K562 (cell line): ENCODE measurements around the gene ABHD8. TPM values are rescaled to one million over a fixed set of nuclear protein-coding genes. Genes with fewer than 3 reads are reported as not detected.
A peak's percentile ranks its signal among the peaks of the same experiment; 100 is the strongest.

Source experiments
- ELF2 ChIP-seq: fragments of 250-450 bp; sonication (Bioruptor Pico); IDR thresholded peaks from 2 replicates; pipeline ENCODE4 v1.5.0; 2021; ENCODE audit warnings: mild to moderate bottlenecking
- EZH2 ChIP-seq: IDR thresholded peaks from 2 replicates; pipeline ENCODE4 v1.6.1; 2012; ENCODE audit warnings: low read depth, mild to moderate bottlenecking, inconsistent platforms, low read length, borderline replicate concordance
- HDGF ChIP-seq: fragments of 450-650 bp; IDR thresholded peaks from 2 replicates; pipeline ENCODE4 v1.6.1; 2016
- KDM1A ChIP-seq, 2 experiments: fragments of 450-650 bp; IDR thresholded peaks; 2 replicates each; pipeline ENCODE4 v1.6.1; 2016; ENCODE audit warnings: mild to moderate bottlenecking in 2 of 2
- PTTG1 ChIP-seq: fragments of 450-650 bp; IDR thresholded peaks from 2 replicates; pipeline ENCODE4 v1.6.1; 2016; ENCODE audit warnings: low read depth, mild to moderate bottlenecking, missing genetic modification characterization, missing compliant biosample characterization
- RBM15 ChIP-seq: fragments of 200-400 bp; formaldehyde crosslinking; IDR thresholded peaks from 2 replicates; pipeline ENCODE4 v1.6.1; 2018; ENCODE audit warnings: mild to moderate bottlenecking, low read length, moderate library complexity; ENCODE audit not compliant: insufficient read depth
- SMARCE1 ChIP-seq: fragments of 450-650 bp; IDR thresholded peaks from 2 replicates; pipeline ENCODE4 v1.7.1; 2016; ENCODE audit warnings: mild to moderate bottlenecking
- SNRNP70 ChIP-seq: fragments of 200-400 bp; formaldehyde crosslinking; optimal IDR thresholded peaks from 2 replicates; pipeline ENCODE3; 2017; ENCODE audit warnings: low read depth, low read length
- U2AF2 ChIP-seq: fragments of 200-400 bp; formaldehyde crosslinking; optimal IDR thresholded peaks from 2 replicates; pipeline ENCODE3; 2017; ENCODE audit warnings: low read depth, mild to moderate bottlenecking, low read length
- YY1 ChIP-seq, 3 experiments: IDR thresholded peaks; 2 replicates each; pipeline ENCODE4 v1.6.1; 2011; ENCODE audit warnings: low read length in 2 of 3, mild to moderate bottlenecking in 2 of 3, moderate library complexity in 2 of 3, borderline replicate concordance in 1 of 3, control low read depth in 1 of 3, low read depth in 1 of 3; ENCODE audit not compliant: insufficient read depth in 3 of 3, insufficient replicate concordance in 2 of 3, control insufficient read depth in 1 of 3, insufficient read length in 1 of 3; ENCODE audit errors: extremely low read depth in 1 of 3
- ZFP1 ChIP-seq: fragments of 450-650 bp; formaldehyde crosslinking; IDR thresholded peaks from 2 replicates; pipeline ENCODE4 v1.4.0; 2020; ENCODE audit warnings: mild to moderate bottlenecking, mixed read lengths
- ZKSCAN8 ChIP-seq: fragments of 200-800 bp; sonication (Bioruptor generic); IDR thresholded peaks from 2 replicates; pipeline ENCODE4 v1.6.1; 2016; ENCODE audit warnings: missing genetic modification characterization, missing compliant biosample characterization
- ZNF143 ChIP-seq: sonication (generic); formaldehyde crosslinking; IDR thresholded peaks from 2 replicates; pipeline ENCODE4 v1.9.0; 2022; ENCODE audit warnings: mild to moderate bottlenecking, missing genetic modification reagents
- ZNF253 ChIP-seq: fragments of 250-450 bp; sonication (Bioruptor Pico); conservative IDR thresholded peaks from 2 replicates; pipeline ENCODE4 v1.6.1; 2021; ENCODE audit warnings: mild to moderate bottlenecking
- ZNF408 ChIP-seq: fragments of 250-450 bp; sonication (Bioruptor Pico); IDR thresholded peaks from 2 replicates; pipeline ENCODE4 v1.4.0; 2020; ENCODE audit warnings: low read depth, mild to moderate bottlenecking, moderate library complexity
- ZNF668 ChIP-seq: fragments of 250-450 bp; sonication (Bioruptor Pico); IDR thresholded peaks from 2 replicates; pipeline ENCODE4 v1.8.0; 2022; ENCODE audit warnings: mild to moderate bottlenecking, inconsistent platforms
- ZNF699 ChIP-seq: fragments of 250-450 bp; sonication (Bioruptor Pico); IDR thresholded peaks from 2 replicates; pipeline ENCODE4 v1.8.0; 2021; ENCODE audit warnings: mild to moderate bottlenecking, moderate library complexity; ENCODE audit not compliant: insufficient replicate concordance
- polyA plus RNA-seq, 8 experiments: library from polyadenylated mRNA; depleted of rRNA in 4 of 8; stranded (reverse) in 5 of 8; unstranded in 3 of 8; fragments of >200 nt; fragmentation: Nextera tagmentation in 2 of 8; fragmentation: Illumina TruSeq in 1 of 8; extraction: Ambion mirVana in 2 of 8; extraction: Trizol in 1 of 8; gene quantifications; 2 replicates each; pipeline versions ENCODE4 v1.2.1 to v1.2.3, GENCODE V29; 2011 to 2014; ENCODE audit warnings: inconsistent platforms in 1 of 8, missing spikeins in 1 of 8
- total RNA-seq, 7 experiments: library from RNA; depleted of rRNA in 6 of 7; stranded (reverse); fragments of >200 nt in 6 of 7; fragmentation: Illumina TruSeq in 2 of 7; extraction: Trizol in 2 of 7; gene quantifications; 2 replicates each; pipeline versions ENCODE4 v1.2.1 to v1.2.3, GENCODE V29; 2011 to 2021; ENCODE audit warnings: low replicate concordance in 1 of 7
- TF ChIP-seq, protein P1 (sequence below), 2 experiments: fragments of 250-450 bp in 1 of 2; fragments of 450-650 bp in 1 of 2; sonication (Bioruptor Pico) in 1 of 2; IDR thresholded peaks; 2 replicates each; pipeline versions ENCODE4 v1.6.1 to v1.8.0; 2016 to 2021; ENCODE audit warnings: mild to moderate bottlenecking in 2 of 2, moderate library complexity in 2 of 2, missing compliant biosample characterization in 1 of 2, missing genetic modification characterization in 1 of 2
- TF ChIP-seq, protein P2 (sequence below): IDR thresholded peaks from 2 replicates; pipeline ENCODE4 v1.6.1; 2011; ENCODE audit not compliant: insufficient read length; ENCODE audit errors: extremely low read depth
- TF ChIP-seq, protein P3 (sequence below): conservative IDR thresholded peaks from 2 replicates; pipeline ENCODE4 v1.6.1; 2011; ENCODE audit warnings: low read depth, mild to moderate bottlenecking, low read length; ENCODE audit not compliant: control insufficient read depth
- TF ChIP-seq, protein P4 (sequence below): sonication (generic); formaldehyde crosslinking; IDR thresholded peaks from 2 replicates; pipeline ENCODE4 v1.9.0; 2022; ENCODE audit warnings: mild to moderate bottlenecking, missing genetic modification reagents
- TF ChIP-seq, protein P5 (sequence below): fragments of 250-450 bp; sonication (Bioruptor Pico); IDR thresholded peaks from 2 replicates; pipeline ENCODE4 v1.8.0; 2021; ENCODE audit warnings: mild to moderate bottlenecking, moderate library complexity

ABHD8 gene
- total and polyA plus RNA-seq, 9 of the 15 experiments (the other 6 are each of a cell fraction or from before 2014, with no cell fraction given), result 0.04 to 6.6 (median 2.0) TPM; not detected in 1

DNA sequence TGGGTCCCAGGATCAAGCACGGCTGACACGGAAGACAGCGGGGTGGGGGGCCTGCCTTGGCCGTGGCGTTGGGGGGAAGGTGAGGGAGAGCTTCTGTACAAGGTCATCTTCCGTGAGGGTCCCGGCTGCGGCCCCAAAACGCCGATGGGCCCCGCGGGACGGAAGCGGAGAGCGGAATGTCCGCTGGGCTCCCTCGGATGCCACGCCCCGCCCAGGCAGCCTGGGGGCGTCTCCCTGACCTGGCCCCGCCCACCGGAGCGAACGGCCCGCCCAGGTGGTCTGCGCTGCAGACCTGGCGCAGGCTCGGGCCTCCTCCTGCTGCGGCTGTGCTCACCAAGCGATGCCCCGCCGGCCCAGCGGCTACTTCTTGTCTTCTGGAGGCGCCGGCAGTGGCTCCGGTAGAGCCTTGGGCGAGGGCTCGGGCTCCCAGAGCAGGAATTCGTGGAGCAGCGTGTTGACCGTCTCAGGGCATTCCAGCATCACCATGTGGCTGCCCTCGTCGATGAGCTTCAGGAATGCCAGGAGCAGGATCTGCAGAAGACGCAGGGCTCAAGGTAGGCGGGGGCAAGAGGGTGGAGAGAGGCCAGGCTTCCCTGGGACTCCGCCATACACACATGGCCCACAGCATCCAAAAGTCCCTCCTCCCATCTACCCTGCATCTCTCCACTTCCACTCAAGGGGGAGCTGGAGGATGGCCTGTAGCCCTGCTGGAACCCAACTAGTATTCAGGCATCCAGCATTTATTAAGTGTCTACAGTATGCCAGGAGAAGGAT, 10.7 kb downstream of the ABHD8 start (continued):
- TF ChIP-seq, protein P1, sequence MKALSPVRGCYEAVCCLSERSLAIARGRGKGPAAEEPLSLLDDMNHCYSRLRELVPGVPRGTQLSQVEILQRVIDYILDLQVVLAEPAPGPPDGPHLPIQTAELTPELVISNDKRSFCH (CRISPR knock-in tag; IDR thresholded peaks at IDR 0.05), result no peak
- TF ChIP-seq, protein P1 (tag; IDR thresholded peaks at IDR 0.05), result no peak
- TF ChIP-seq ZNF699, result no peak
- TF ChIP-seq KDM1A (IDR thresholded peaks at IDR 0.05), result peak in 1 of 2 experiments; percentile 33; a peak in 1 of 4 replicates
- no peak for TF ChIP-seq ZNF143
- no peak for TF ChIP-seq U2AF2
- no peak for TF ChIP-seq ELF2 (CRISPR knock-in tag)
- TF ChIP-seq, protein P2, sequence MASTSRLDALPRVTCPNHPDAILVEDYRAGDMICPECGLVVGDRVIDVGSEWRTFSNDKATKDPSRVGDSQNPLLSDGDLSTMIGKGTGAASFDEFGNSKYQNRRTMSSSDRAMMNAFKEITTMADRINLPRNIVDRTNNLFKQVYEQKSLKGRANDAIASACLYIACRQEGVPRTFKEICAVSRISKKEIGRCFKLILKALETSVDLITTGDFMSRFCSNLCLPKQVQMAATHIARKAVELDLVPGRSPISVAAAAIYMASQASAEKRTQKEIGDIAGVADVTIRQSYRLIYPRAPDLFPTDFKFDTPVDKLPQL, result no peak
- no peak for TF ChIP-seq SNRNP70
- no peak for TF ChIP-seq EZH2
- TF ChIP-seq ZNF253 (CRISPR knock-in tag), result no peak
- TF ChIP-seq RBM15, result no peak
- TF ChIP-seq, protein P3, sequence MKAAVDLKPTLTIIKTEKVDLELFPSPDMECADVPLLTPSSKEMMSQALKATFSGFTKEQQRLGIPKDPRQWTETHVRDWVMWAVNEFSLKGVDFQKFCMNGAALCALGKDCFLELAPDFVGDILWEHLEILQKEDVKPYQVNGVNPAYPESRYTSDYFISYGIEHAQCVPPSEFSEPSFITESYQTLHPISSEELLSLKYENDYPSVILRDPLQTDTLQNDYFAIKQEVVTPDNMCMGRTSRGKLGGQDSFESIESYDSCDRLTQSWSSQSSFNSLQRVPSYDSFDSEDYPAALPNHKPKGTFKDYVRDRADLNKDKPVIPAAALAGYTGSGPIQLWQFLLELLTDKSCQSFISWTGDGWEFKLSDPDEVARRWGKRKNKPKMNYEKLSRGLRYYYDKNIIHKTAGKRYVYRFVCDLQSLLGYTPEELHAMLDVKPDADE, result 0 out of 2 replicates have a peak, but pooled peaks have one; percentile 52
- TF ChIP-seq, protein P4, sequence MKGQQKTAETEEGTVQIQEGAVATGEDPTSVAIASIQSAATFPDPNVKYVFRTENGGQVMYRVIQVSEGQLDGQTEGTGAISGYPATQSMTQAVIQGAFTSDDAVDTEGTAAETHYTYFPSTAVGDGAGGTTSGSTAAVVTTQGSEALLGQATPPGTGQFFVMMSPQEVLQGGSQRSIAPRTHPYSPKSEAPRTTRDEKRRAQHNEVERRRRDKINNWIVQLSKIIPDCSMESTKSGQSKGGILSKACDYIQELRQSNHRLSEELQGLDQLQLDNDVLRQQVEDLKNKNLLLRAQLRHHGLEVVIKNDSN (CRISPR knock-in tag), result peak; percentile 41; the same call in 1 of the 2 replicates
- TF ChIP-seq ZNF668 (CRISPR knock-in tag), result no peak
- TF ChIP-seq ZNF408 (CRISPR knock-in tag), result no peak
- TF ChIP-seq ZKSCAN8 (CRISPR knock-in tag), result peak; percentile 100
- TF ChIP-seq SMARCE1, result no peak
- TF ChIP-seq YY1 (IDR thresholded peaks at IDR 0.05; ENCODE audit: borderline replicate concordance in 1 of 3, control insufficient read depth in 1 of 3, extremely low read depth in 1 of 3, insufficient read depth in 3 of 3, insufficient read length in 1 of 3, insufficient replicate concordance in 2 of 3, low read depth in 1 of 3, low read length in 2 of 3), result peak in 2 of 3 experiments; percentile 66 to 84
- TF ChIP-seq PTTG1, result no peak
- TF ChIP-seq HDGF, result peak; percentile 71; the same call in 1 of the 2 replicates
- TF ChIP-seq ZFP1 (CRISPR knock-in tag), result no peak
- TF ChIP-seq, protein P5, sequence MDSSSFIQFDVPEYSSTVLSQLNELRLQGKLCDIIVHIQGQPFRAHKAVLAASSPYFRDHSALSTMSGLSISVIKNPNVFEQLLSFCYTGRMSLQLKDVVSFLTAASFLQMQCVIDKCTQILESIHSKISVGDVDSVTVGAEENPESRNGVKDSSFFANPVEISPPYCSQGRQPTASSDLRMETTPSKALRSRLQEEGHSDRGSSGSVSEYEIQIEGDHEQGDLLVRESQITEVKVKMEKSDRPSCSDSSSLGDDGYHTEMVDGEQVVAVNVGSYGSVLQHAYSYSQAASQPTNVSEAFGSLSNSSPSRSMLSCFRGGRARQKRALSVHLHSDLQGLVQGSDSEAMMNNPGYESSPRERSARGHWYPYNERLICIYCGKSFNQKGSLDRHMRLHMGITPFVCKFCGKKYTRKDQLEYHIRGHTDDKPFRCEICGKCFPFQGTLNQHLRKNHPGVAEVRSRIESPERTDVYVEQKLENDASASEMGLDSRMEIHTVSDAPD, result no peak
